ENCODE data around the gene PRR23E.

DNA sequence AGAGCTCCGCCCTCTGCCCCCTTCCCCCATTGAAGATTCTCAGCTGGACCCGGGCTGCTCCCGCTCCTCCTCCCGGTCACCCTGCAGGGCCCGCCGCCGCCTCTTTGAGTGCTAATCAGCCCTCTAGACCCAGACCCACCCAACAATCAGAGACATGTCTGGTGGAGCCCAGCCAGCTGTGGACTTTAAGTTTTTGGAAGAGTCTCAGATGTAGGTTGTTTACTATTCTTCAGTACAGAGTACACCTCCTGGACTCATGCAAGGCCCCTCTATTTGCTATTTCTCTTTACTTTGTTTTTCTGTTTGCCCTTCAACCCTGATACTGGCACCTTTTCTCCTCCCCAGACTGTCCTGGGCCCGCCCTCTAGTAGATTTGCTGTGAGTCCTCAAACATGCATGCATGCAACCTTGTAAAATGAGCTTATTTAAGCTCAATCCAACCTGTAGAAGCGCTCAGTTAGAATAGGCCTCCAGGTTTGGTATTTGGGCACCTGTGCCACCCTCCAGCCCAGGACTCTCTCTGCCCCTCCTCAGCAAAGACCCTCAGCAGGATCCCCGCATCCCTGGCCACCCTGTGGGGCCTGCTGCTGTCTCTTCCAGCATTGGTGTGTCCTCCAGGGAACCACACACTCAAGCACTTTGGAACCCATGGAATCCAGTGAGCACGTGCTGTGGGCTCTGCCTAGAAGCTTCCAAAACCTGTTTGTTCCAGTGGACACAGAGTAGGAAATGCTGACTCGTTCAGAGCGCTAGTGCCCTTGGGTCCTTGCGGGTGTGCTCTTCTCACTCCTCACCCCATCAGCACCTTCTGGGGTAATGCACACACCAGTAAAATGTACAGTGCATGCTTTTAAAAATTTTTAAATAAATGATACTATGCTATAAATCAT is 4.6 kb downstream of the PRR23E start:
- no peak for TF ChIP-seq POLR2A (IDR thresholded peaks at IDR 0.05)
- TF ChIP-seq, protein P1, sequence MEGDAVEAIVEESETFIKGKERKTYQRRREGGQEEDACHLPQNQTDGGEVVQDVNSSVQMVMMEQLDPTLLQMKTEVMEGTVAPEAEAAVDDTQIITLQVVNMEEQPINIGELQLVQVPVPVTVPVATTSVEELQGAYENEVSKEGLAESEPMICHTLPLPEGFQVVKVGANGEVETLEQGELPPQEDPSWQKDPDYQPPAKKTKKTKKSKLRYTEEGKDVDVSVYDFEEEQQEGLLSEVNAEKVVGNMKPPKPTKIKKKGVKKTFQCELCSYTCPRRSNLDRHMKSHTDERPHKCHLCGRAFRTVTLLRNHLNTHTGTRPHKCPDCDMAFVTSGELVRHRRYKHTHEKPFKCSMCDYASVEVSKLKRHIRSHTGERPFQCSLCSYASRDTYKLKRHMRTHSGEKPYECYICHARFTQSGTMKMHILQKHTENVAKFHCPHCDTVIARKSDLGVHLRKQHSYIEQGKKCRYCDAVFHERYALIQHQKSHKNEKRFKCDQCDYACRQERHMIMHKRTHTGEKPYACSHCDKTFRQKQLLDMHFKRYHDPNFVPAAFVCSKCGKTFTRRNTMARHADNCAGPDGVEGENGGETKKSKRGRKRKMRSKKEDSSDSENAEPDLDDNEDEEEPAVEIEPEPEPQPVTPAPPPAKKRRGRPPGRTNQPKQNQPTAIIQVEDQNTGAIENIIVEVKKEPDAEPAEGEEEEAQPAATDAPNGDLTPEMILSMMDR (IDR thresholded peaks at IDR 0.05): no peak

Measured in esophagus squamous epithelium (tissue), 4 donors.